IMR-90 (cell line): ENCODE measurements around the gene MARCKS. TPM values are rescaled to one million over a fixed set of nuclear protein-coding genes. Genes with fewer than 3 reads are reported as not detected.

Source experiments
- ATAC-seq: fragments of 200-7000 bp; cut with Tn5 transposase; 2 replicates; pipeline ENCODE4 v1.9.1; 2020; ENCODE audit warnings: low read depth, mild to moderate bottlenecking, moderate library complexity
- BruUV-seq: library from RNA; stranded (reverse); fragments of 400-500 nt; replicated peaks from 2 replicates; lab custom pipeline; 2021; lab: Mats Ljungman, UMichigan
- CTCF ChIA-PET: fragments of 300-600 bp; formaldehyde crosslinking; extraction: SDS; loops from one replicate; lab custom pipeline; 2021; ENCODE audit warnings: antibody characterized with exemption; lab: Yijun Ruan, JAX
- POLR2A ChIA-PET: fragments of 300-600 bp; sonication (Branson Sonifier 250); formaldehyde crosslinking; loops from one replicate; lab custom pipeline; 2022; ENCODE audit warnings: antibody characterized with exemption; ENCODE audit not compliant: unreplicated experiment; lab: Charles Lee
- DNase-seq: peaks from one replicate; pipeline ENCODE4 v3.0.0; 2013
- H2AFZ ChIP-seq: replicated peaks from 2 replicates; pipeline ENCODE3; 2013; ENCODE audit warnings: low read length, mild to moderate bottlenecking; ENCODE audit not compliant: poor library complexity
- H2AK5ac ChIP-seq: 2 replicates; pipeline ENCODE4 v1.6.1; 2013; ENCODE audit warnings: low read depth, low read length, inconsistent platforms
- H2AK9ac ChIP-seq: replicated peaks from 2 replicates; pipeline ENCODE3; 2013; ENCODE audit warnings: mild to moderate bottlenecking, low read depth, low read length, moderate library complexity; ENCODE audit not compliant: poor library complexity
- H2BK120ac ChIP-seq: 2 replicates; pipeline ENCODE4 v1.6.1; 2013; ENCODE audit warnings: low read depth, low read length, inconsistent platforms
- H2BK15ac ChIP-seq: 3 replicates; pipeline ENCODE4 v1.6.1; 2013; ENCODE audit warnings: low read depth, low read length, inconsistent platforms
- H2BK20ac ChIP-seq: 2 replicates; pipeline ENCODE4 v1.6.1; 2013; ENCODE audit warnings: low read depth, mild to moderate bottlenecking, inconsistent platforms, low read length, moderate library complexity
- H2BK5ac ChIP-seq: 2 replicates; pipeline ENCODE4 v1.6.1; 2013; ENCODE audit warnings: mild to moderate bottlenecking, low read depth, low read length, inconsistent platforms; ENCODE audit not compliant: poor library complexity, severe bottlenecking
- H3K14ac ChIP-seq: replicated peaks from 2 replicates; pipeline ENCODE4 v1.6.1; 2013; ENCODE audit warnings: low read depth, low read length, inconsistent platforms
- H3K18ac ChIP-seq: 2 replicates; pipeline ENCODE4 v1.6.1; 2013; ENCODE audit warnings: low read depth, low read length, control low read depth
- H3K23ac ChIP-seq: 2 replicates; pipeline ENCODE4 v1.6.1; 2013; ENCODE audit warnings: low read depth, low read length, inconsistent platforms
- H3K27ac ChIP-seq: 2 replicates; pipeline ENCODE4 v1.5.1; 2013; ENCODE audit warnings: mild to moderate bottlenecking, control low read depth, low read length; ENCODE audit not compliant: insufficient read depth
- H3K27me3 ChIP-seq: 2 replicates; pipeline ENCODE4 v1.6.1; 2013; ENCODE audit warnings: low read length; ENCODE audit not compliant: control insufficient read depth, insufficient read depth
- H3K36me3 ChIP-seq: 2 replicates; pipeline ENCODE4 v1.6.1; 2013; ENCODE audit warnings: low read length, mixed read lengths; ENCODE audit not compliant: control insufficient read depth, insufficient read depth
- H3K4ac ChIP-seq: 2 replicates; pipeline ENCODE4 v1.6.1; 2013; ENCODE audit warnings: low read depth, low read length, inconsistent platforms
- H3K4me1 ChIP-seq: 2 replicates; pipeline ENCODE4 v1.6.1; 2013; ENCODE audit warnings: low read length, mixed read lengths; ENCODE audit not compliant: control insufficient read depth, insufficient read depth
- H3K4me2 ChIP-seq: 2 replicates; pipeline ENCODE4 v1.6.1; 2013; ENCODE audit warnings: low read depth, mild to moderate bottlenecking, control low read depth, low read length, moderate library complexity
- H3K4me3 ChIP-seq: 2 replicates; pipeline ENCODE4 v1.5.1; 2013; ENCODE audit warnings: low read depth, mild to moderate bottlenecking, control low read depth, low read length, moderate library complexity; ENCODE audit not compliant: insufficient read depth
- H3K56ac ChIP-seq: 2 replicates; pipeline ENCODE4 v1.6.1; 2013; ENCODE audit warnings: low read length, inconsistent platforms; ENCODE audit not compliant: insufficient read depth; ENCODE audit errors: extremely low read depth
- H3K79me1 ChIP-seq, 2 experiments: 2 replicates each; pipeline ENCODE4 v1.6.1; 2013; ENCODE audit warnings: low read length in 2 of 2, inconsistent platforms in 1 of 2, low read depth in 1 of 2
- H3K9ac ChIP-seq: 2 replicates; pipeline ENCODE4 v1.6.1; 2013; ENCODE audit warnings: low read depth, low read length, control low read depth
- H3K9me1 ChIP-seq: 2 replicates; pipeline ENCODE4 v1.6.1; 2013; ENCODE audit warnings: low read length, inconsistent platforms; ENCODE audit not compliant: insufficient read depth
- H3K9me3 ChIP-seq: 2 replicates; pipeline ENCODE4 v1.6.1; 2013; ENCODE audit warnings: low read length; ENCODE audit not compliant: control insufficient read depth, insufficient read depth
- H4K20me1 ChIP-seq: 2 replicates; pipeline ENCODE4 v1.6.1; 2013; ENCODE audit warnings: low read length, inconsistent platforms; ENCODE audit not compliant: insufficient read depth
- H4K5ac ChIP-seq: 2 replicates; pipeline ENCODE4 v1.6.1; 2013; ENCODE audit warnings: mild to moderate bottlenecking, low read depth, low read length, control low read depth
- H4K8ac ChIP-seq, 2 experiments: 2 replicates each; pipeline ENCODE4 v1.6.1; 2013; ENCODE audit warnings: low read depth in 2 of 2, low read length in 2 of 2, control low read depth in 1 of 2, inconsistent platforms in 1 of 2
- H4K91ac ChIP-seq: 2 replicates; pipeline ENCODE4 v1.6.1; 2013; ENCODE audit warnings: low read depth, low read length, inconsistent platforms; ENCODE audit not compliant: insufficient read depth
- BHLHE40 ChIP-seq: fragments of 150-350 bp; IDR thresholded peaks from 2 replicates; pipeline ENCODE4 v1.6.1; 2016; ENCODE audit warnings: mild to moderate bottlenecking, low read depth, low read length
- MXI1 ChIP-seq: IDR thresholded peaks from 2 replicates; pipeline ENCODE4 v1.6.1; 2012; ENCODE audit warnings: low read depth, mild to moderate bottlenecking, low read length, moderate library complexity, borderline replicate concordance
- SMC3 ChIP-seq: fragments of 150-350 bp; IDR thresholded peaks from 2 replicates; pipeline ENCODE4 v1.6.1; 2016; ENCODE audit warnings: low read depth, mild to moderate bottlenecking, antibody characterized with exemption, low read length, moderate library complexity
- WGBS, 2 experiments: methylation state at CpG; one replicate each; pipeline versions ENCODE4 v1.1.5 to v1.1.7; 2013; ENCODE audit warnings: missing lambda C conversion rate in 2 of 2; ENCODE audit not compliant: insufficient read length in 1 of 2; ENCODE audit errors: extremely low coverage in 2 of 2; 5-methylcytosine and 5-hydroxymethylcytosine counted together
- dilution Hi-C: fragments of 300-500 bp; cut with HindIII; formaldehyde crosslinking; loops from one replicate; pipeline ENCODE4 v1.14.3; 2018; ENCODE audit warnings: low sequenced_read_pairs; ENCODE audit not compliant: unreplicated experiment
- in situ Hi-C: fragments of 300-500 bp; cut with MboI; formaldehyde crosslinking; loops from 3 replicates; pipeline ENCODE4 v1.14.3; 2019; ENCODE audit warnings: low sequenced_read_pairs, inconsistent platforms, mixed read lengths
- intact Hi-C: fragments of 100-400 bp; cut with micrococcal nuclease; formaldehyde crosslinking; loops from 2 replicates; pipeline ENCODE4 v1.10.0; 2022
- polyA plus RNA-seq, 3 experiments: library from polyadenylated mRNA; depleted of rRNA; stranded (reverse); fragments of >200 nt; gene quantifications; 2 replicates each; pipeline ENCODE4 v1.2.3, GENCODE V29; 2012; ENCODE audit warnings: low replicate concordance in 1 of 3
- total RNA-seq: library from RNA; depleted of rRNA; stranded (reverse); fragments of >200 nt; gene quantifications from 2 replicates; pipeline ENCODE4 v1.2.3, GENCODE V29; 2012
- TF ChIP-seq, protein P1 (sequence below): conservative IDR thresholded peaks from 2 replicates; pipeline ENCODE4 v1.5.1; 2012; ENCODE audit warnings: mild to moderate bottlenecking, low read depth, low read length, improper control_type of control experiment

MARCKS gene
- total and polyA plus RNA-seq, 2 of the 4 experiments (the other 2 are of a cell fraction), result 34.5 to 40.7 TPM

DNA sequence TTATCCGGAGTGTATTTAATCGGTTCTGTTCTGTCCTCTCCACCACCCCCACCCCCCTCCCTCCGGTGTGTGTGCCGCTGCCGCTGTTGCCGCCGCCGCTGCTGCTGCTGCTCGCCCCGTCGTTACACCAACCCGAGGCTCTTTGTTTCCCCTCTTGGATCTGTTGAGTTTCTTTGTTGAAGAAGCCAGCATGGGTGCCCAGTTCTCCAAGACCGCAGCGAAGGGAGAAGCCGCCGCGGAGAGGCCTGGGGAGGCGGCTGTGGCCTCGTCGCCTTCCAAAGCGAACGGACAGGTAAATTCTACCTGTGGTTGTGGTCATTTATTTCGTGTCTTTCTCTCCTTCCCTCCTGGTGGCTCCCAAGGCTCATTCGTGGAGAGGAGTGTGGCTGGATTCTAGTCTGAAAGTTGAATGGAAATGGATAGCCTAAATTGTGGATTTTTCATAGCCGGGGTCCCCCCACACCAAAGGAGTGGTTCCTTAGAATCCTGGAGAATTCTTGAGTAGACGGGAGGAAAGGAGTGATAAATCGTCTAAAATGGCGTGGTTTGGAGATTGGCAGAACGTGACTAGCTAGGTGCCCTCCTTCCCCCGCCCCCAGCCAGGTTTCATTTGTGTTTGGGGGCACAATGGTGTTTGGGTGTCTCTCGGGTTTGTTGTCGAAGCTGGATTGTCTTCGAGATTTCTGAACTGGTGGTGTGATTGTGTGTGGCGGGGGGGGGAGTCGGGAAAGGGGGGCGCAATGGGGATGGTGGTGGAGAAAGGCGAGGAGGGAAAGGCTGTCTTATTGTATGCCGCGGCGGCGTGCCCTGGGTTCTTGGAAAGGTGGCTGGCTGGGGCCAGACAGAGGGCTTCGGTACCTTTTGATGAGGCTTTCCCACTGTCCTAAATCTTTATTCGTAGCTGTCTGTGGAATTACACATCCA, 673 bp downstream of the MARCKS start:
- WGBS, 2 experiments, result no CpG with 5 or more reads among the region's 43 CpGs
- in situ Hi-C loops, result loop anchor here (10.0 kb wide), 1 partner anchor 443 kb away; no protein-coding TSS in a partner anchor

More for the DNA sequence above, 673 bp downstream of the MARCKS start:
- Histone ChIP-seq H2BK15ac (peak overlapping the region; percentile 78; the same call in 1 of the 3 replicates), H3K27me3 (no peaks in the 10 kb centered on the region), H3K36me3 (peaks cover 6% of the 10 kb centered on the region; the same call in 1 of the 2 replicates), H3K4me1 (no peaks in the 10 kb centered on the region), H3K9ac (peak overlapping the region; percentile 100), H3K18ac (peak overlapping the region; percentile 97), H3K23ac (peak overlapping the region; percentile 99), H2AK5ac (peak overlapping the region; percentile 95), H3K9me1 (no peaks in the 10 kb centered on the region), H4K20me1 (peaks cover 19% of the 10 kb centered on the region), H4K8ac (peak overlapping the region; percentile 92 to 97), H3K4ac (peak overlapping the region; percentile 98), H3K56ac (peak overlapping the region; percentile 99), H3K4me2 (peak overlapping the region; percentile 24; the same call in 1 of the 2 replicates), H2AK9ac (peak overlapping the region; percentile 97), H3K79me1 (peaks cover 0 to 18% of the 10 kb centered on the region in 2 experiments; a peak in 2 of 4 replicates), H3K4me3 (peak overlapping the region; percentile 95), H3K27ac (peak overlapping the region; percentile 96), H2BK120ac (peak overlapping the region; percentile 87), H2BK20ac (peak overlapping the region; percentile 61), H2AFZ (peak overlapping the region; percentile 73), H2BK5ac (peak overlapping the region; percentile 91), H4K91ac (peak overlapping the region; percentile 98), H4K5ac (peak overlapping the region; percentile 95), H3K9me3 (no peaks in the 10 kb centered on the region), H3K14ac (peak overlapping the region; percentile 98)
- intact Hi-C loops (loop anchor here (1.0 to 10.0 kb wide), 18 partner anchors 51 to 1521 kb away; no protein-coding TSS in a partner anchor), dilution Hi-C loops (no loop called here)
- CTCF ChIA-PET, result interaction anchor here (0.5 to 1.9 kb wide), 14 partner anchors 17 to 1078 kb away, joined by 3 to 7 read pairs (median 3); no protein-coding TSS in a partner anchor
- POLR2A ChIA-PET, result interaction anchor here (0.7 kb wide), 1 partner anchor 589 kb away, joined by 14 read pairs; no protein-coding TSS in a partner anchor
- peak; percentile 29 for DNase-seq
- TF ChIP-seq BHLHE40 (peak; percentile 65), SMC3 (peak; percentile 7; the same call in 1 of the 2 replicates), MXI1 (peak; percentile 12; the same call in 1 of the 2 replicates)
- TF ChIP-seq, protein P1, sequence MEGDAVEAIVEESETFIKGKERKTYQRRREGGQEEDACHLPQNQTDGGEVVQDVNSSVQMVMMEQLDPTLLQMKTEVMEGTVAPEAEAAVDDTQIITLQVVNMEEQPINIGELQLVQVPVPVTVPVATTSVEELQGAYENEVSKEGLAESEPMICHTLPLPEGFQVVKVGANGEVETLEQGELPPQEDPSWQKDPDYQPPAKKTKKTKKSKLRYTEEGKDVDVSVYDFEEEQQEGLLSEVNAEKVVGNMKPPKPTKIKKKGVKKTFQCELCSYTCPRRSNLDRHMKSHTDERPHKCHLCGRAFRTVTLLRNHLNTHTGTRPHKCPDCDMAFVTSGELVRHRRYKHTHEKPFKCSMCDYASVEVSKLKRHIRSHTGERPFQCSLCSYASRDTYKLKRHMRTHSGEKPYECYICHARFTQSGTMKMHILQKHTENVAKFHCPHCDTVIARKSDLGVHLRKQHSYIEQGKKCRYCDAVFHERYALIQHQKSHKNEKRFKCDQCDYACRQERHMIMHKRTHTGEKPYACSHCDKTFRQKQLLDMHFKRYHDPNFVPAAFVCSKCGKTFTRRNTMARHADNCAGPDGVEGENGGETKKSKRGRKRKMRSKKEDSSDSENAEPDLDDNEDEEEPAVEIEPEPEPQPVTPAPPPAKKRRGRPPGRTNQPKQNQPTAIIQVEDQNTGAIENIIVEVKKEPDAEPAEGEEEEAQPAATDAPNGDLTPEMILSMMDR, result no peak
- BruUV-seq, result no TSS peak
- peak; percentile 2; the same call in 1 of the 2 replicates for ATAC-seq
